MCF 10A (cell line): ENCODE results near the gene UQCRC2. TPM values are rescaled to one million over a fixed set of nuclear protein-coding genes. Genes with fewer than 3 reads are reported as not detected.

Experiments
- BruUV-seq: library from RNA; stranded (reverse); fragments of 400-500 nt; replicated peaks from 2 replicates; lab custom pipeline; 2021; lab: Mats Ljungman, UMichigan
- CTCF ChIA-PET: fragments of 300-600 bp; sonication (Branson Sonifier 250); formaldehyde crosslinking; extraction: SDS; loops from one replicate; lab custom pipeline; 2021; ENCODE audit warnings: antibody characterized with exemption, inconsistent platforms; lab: Yijun Ruan, JAX
- POLR2A ChIA-PET: fragments of 300-600, 350-650 bp; sonication (Branson Sonifier 250); formaldehyde crosslinking; extraction: SDS; loops from one replicate; lab custom pipeline; 2020; ENCODE audit warnings: antibody characterized with exemption, inconsistent platforms; lab: Yijun Ruan, JAX
- DNase-seq: peaks from one replicate; pipeline ENCODE4 v3.0.0-alpha.2; 2018; ENCODE audit not compliant: unreplicated experiment
- H3K27ac Mint-ChIP-seq: one replicate; pipeline ENCODE4 v1.8.0; 2022; ENCODE audit warnings: mild to moderate bottlenecking, low read depth, mixed read lengths; ENCODE audit not compliant: unreplicated experiment
- H3K27me3 Mint-ChIP-seq: one replicate; pipeline ENCODE4 v1.8.0; 2022; ENCODE audit warnings: mixed read lengths; ENCODE audit not compliant: insufficient read depth, unreplicated experiment
- H3K36me3 Mint-ChIP-seq: one replicate; pipeline ENCODE4 v1.8.0; 2022; ENCODE audit warnings: mild to moderate bottlenecking, moderate library complexity, mixed read lengths; ENCODE audit not compliant: insufficient read depth, unreplicated experiment
- H3K4me1 Mint-ChIP-seq: one replicate; pipeline ENCODE4 v1.8.0; 2022; ENCODE audit warnings: mixed read lengths; ENCODE audit not compliant: insufficient read depth, unreplicated experiment
- H3K4me3 Mint-ChIP-seq: one replicate; pipeline ENCODE4 v1.8.0; 2022; ENCODE audit warnings: mild to moderate bottlenecking, moderate library complexity, mixed read lengths; ENCODE audit not compliant: unreplicated experiment
- H3K9me3 Mint-ChIP-seq: one replicate; pipeline ENCODE4 v1.8.0; 2022; ENCODE audit warnings: mixed read lengths; ENCODE audit not compliant: unreplicated experiment
- CTCF ChIP-seq: fragments of 200-600 bp; IDR thresholded peaks from one replicate; pipeline ENCODE4 v1.8.0; 2022; ENCODE audit warnings: antibody characterized with exemption, mild to moderate bottlenecking; ENCODE audit not compliant: unreplicated experiment
- intact Hi-C: fragments of 100-400 bp; cut with micrococcal nuclease; formaldehyde crosslinking; loops from 2 replicates; pipeline ENCODE4 v1.14.1; 2022
- total RNA-seq: library from RNA; stranded (reverse); gene quantifications from 2 replicates; pipeline ENCODE4 v1.2.3, GENCODE V29; 2022

Gene UQCRC2
- total RNA-seq, 1 experiment from 2014 or later: 199 TPM

- H3K4me1 Mint-ChIP-seq: peaks cover 7% of the 10 kb centered on the region
- H3K9me3 Mint-ChIP-seq: no peaks in the 10 kb centered on the region
- peak overlapping the region; percentile 99 for H3K27ac Mint-ChIP-seq
- ChIA-PET POLR2A (interaction anchor here (0.6 to 3.0 kb wide), 28 partner anchors 9 to 653 kb away, joined by 3 to 35 read pairs (median 4); partner anchors contain the start of genes EEF2K, MOSMO and POLR3E), CTCF (interaction anchor here (0.6 to 2.8 kb wide), 11 partner anchors 10 to 241 kb away, joined by 3 to 22 read pairs (median 5); no protein-coding TSS in a partner anchor)
- BruUV-seq: TSS peak; percentile 72
- no peak for DNase-seq
- H3K4me3 Mint-ChIP-seq: peak overlapping the region; percentile 99
- H3K36me3 Mint-ChIP-seq: peaks cover 50% of the 10 kb centered on the region
- no peak for TF ChIP-seq CTCF
- intact Hi-C loops: no loop called here
- no peaks in the 10 kb centered on the region for H3K27me3 Mint-ChIP-seq
Observed at GRCh38 chr16:21953541-21953902, 361 bp downstream of the UQCRC2 start.

- H3K4me3 Mint-ChIP-seq: no peak overlapping the region
- no peaks in the 10 kb centered on the region for H3K4me1 Mint-ChIP-seq
- H3K36me3 Mint-ChIP-seq: peaks cover 90% of the 10 kb centered on the region
- no peak overlapping the region for H3K27ac Mint-ChIP-seq
- no peaks in the 10 kb centered on the region for H3K27me3 Mint-ChIP-seq
- intact Hi-C loops: no loop called here
- BruUV-seq: no TSS peak
- POLR2A ChIA-PET: no interaction called here
- H3K9me3 Mint-ChIP-seq: no peaks in the 10 kb centered on the region
- CTCF ChIA-PET: interaction anchor here (0.8 to 2.9 kb wide), 5 partner anchors 118 to 231 kb away, joined by 3 to 8 read pairs (median 5); no protein-coding TSS in a partner anchor
- no peak for TF ChIP-seq CTCF
- no peak for DNase-seq
Observed at GRCh38 chr16:21957714-21958346, 4.7 kb downstream of the UQCRC2 start.

GRCh38 chr16:21959050-21959449, 5.9 kb downstream of the UQCRC2 start:
- no peak for TF ChIP-seq CTCF
- Mint-ChIP-seq H3K4me3 (no peak overlapping the region), H3K27me3 (no peaks in the 10 kb centered on the region), H3K9me3 (no peaks in the 10 kb centered on the region), H3K27ac (no peak overlapping the region), H3K36me3 (peaks cover 91% of the 10 kb centered on the region), H3K4me1 (no peaks in the 10 kb centered on the region)
- DNase-seq: no peak
- POLR2A ChIA-PET: no interaction called here
- intact Hi-C loops: no loop called here
- no TSS peak for BruUV-seq
- CTCF ChIA-PET: interaction anchor here (0.6 to 1.3 kb wide), 2 partner anchors 15 to 125 kb away, joined by 3 read pairs; no protein-coding TSS in a partner anchor

GRCh38 chr16:21962475-21962874, 9.3 kb downstream of the UQCRC2 start:
- CTCF ChIA-PET: interaction anchor here (0.9 to 1.4 kb wide), 2 partner anchors 116 to 226 kb away, joined by 3 to 6 read pairs; no protein-coding TSS in a partner anchor
- BruUV-seq: no TSS peak
- H3K4me3 Mint-ChIP-seq: no peak overlapping the region
- no peaks in the 10 kb centered on the region for H3K9me3 Mint-ChIP-seq
- no peak for DNase-seq
- POLR2A ChIA-PET: interaction anchor here (4.9 kb wide), 1 partner anchor 9 kb away, joined by 30 read pairs; the partner anchor contains the start of gene UQCRC2
- no peaks in the 10 kb centered on the region for H3K27me3 Mint-ChIP-seq
- H3K4me1 Mint-ChIP-seq: no peaks in the 10 kb centered on the region
- intact Hi-C loops: no loop called here
- TF ChIP-seq CTCF: no peak
- no peak overlapping the region for H3K27ac Mint-ChIP-seq
- H3K36me3 Mint-ChIP-seq: peaks cover 100% of the 10 kb centered on the region
